Body of pancreas (tissue), 4 donors: ENCODE data around the gene AJM1. TPM values are rescaled to one million over a fixed set of nuclear protein-coding genes. Genes with fewer than 3 reads are reported as not detected.

Experiments used
- ATAC-seq: fragments of 150-250 bp; one replicate; pipeline ENCODE4 v1.9.1; 2016
- DNase-seq, 4 donors: peaks; one replicate each; pipeline ENCODE4 v3.0.0-alpha.2; 2019
- H3K27ac ChIP-seq, 4 donors: fragments of 200-600 bp; sonication (generic); 1 replicate in 3 of 4; 2 replicates in 1 of 4; pipeline versions ENCODE4 v1.5.1 to v1.6.1; 2016 to 2019; ENCODE audit warnings: mild to moderate bottlenecking in 1 of 4, mixed read lengths in 1 of 4, moderate library complexity in 1 of 4
- H3K27me3 ChIP-seq, 2 donors: fragments of 200-600 bp; sonication (generic); one replicate each; pipeline ENCODE4 v1.6.0; 2016; ENCODE audit warnings: mild to moderate bottlenecking in 1 of 2
- H3K36me3 ChIP-seq, 2 donors: fragments of 200-600 bp; sonication (generic); replicated peaks in 1 of 2; 2 replicates each; pipeline ENCODE4 v1.5.1; 2016; ENCODE audit warnings: low read depth in 2 of 2; ENCODE audit not compliant: insufficient read depth in 1 of 2
- H3K4me1 ChIP-seq: fragments of 200-600 bp; sonication (generic); one replicate; pipeline ENCODE4 v1.6.0; 2016
- H3K4me3 ChIP-seq, 2 donors: fragments of 200-600 bp; sonication (generic); 1 replicate in 1 of 2; 2 replicates in 1 of 2; pipeline ENCODE4 v1.5.1; 2016 to 2019
- H3K9me3 ChIP-seq, 3 donors: fragments of 200-600 bp; sonication (generic); 1 replicate in 2 of 3; 2 replicates in 1 of 3; pipeline ENCODE4 v1.5.1; 2016
- POLR2A ChIP-seq, 3 donors: fragments of 450-650 bp; IDR thresholded peaks; one replicate each; pipeline ENCODE4 v1.6.1; 2016; ENCODE audit warnings: antibody characterized with exemption in 3 of 3, mild to moderate bottlenecking in 2 of 3
- WGBS, 2 donors: methylation state at CpG; one replicate each; pipeline ENCODE4 v1.1.5; 2017; 5-methylcytosine and 5-hydroxymethylcytosine counted together
- intact Hi-C: fragments of 100-400 bp; cut with DNase I; formaldehyde crosslinking; loops from one replicate; pipeline ENCODE4 v1.15.1; 2023
- total RNA-seq, 2 donors: library from RNA; depleted of rRNA; stranded (reverse); fragments of >200 nt; gene quantifications; one replicate each; pipeline ENCODE4 v1.1.0, GENCODE V29; 2016
- TF ChIP-seq, protein P1 (sequence below), 7 experiments: fragments of 450-650 bp in 4 of 7; fragments of 200-600 bp in 3 of 7; sonication (generic) in 3 of 7; IDR thresholded peaks; one replicate each; pipeline ENCODE4 v1.5.1; 2016 to 2019; ENCODE audit warnings: antibody characterized with exemption in 7 of 7

AJM1 gene
- total RNA-seq, 2 donors from 2014 or later = 5.2 to 13.2 TPM

- peaks cover 10 to 15% of the 10 kb centered on the region in 2 donors for H3K36me3 ChIP-seq
- H3K4me3 ChIP-seq = no peak overlapping the region
- H3K27ac ChIP-seq = peak overlapping the region; percentile 74 to 86 (median 78)
- intact Hi-C loops = loop anchor here (10.0 kb wide), 1 partner anchor 87 kb away; the partner anchor contains the start of genes C8G and FBXW5
- H3K27me3 ChIP-seq = no peaks in the 10 kb centered on the region
- no peaks in the 10 kb centered on the region for H3K9me3 ChIP-seq
- peak; percentile 72 to 88 (median 82) for DNase-seq
- peaks cover 62% of the 10 kb centered on the region for H3K4me1 ChIP-seq
- 29% methylated on average over 27 of the region's 29 CpGs; no CpG with 5 or more reads in 1 of the 2 donors for WGBS, 2 donors
- TF ChIP-seq, protein P1, sequence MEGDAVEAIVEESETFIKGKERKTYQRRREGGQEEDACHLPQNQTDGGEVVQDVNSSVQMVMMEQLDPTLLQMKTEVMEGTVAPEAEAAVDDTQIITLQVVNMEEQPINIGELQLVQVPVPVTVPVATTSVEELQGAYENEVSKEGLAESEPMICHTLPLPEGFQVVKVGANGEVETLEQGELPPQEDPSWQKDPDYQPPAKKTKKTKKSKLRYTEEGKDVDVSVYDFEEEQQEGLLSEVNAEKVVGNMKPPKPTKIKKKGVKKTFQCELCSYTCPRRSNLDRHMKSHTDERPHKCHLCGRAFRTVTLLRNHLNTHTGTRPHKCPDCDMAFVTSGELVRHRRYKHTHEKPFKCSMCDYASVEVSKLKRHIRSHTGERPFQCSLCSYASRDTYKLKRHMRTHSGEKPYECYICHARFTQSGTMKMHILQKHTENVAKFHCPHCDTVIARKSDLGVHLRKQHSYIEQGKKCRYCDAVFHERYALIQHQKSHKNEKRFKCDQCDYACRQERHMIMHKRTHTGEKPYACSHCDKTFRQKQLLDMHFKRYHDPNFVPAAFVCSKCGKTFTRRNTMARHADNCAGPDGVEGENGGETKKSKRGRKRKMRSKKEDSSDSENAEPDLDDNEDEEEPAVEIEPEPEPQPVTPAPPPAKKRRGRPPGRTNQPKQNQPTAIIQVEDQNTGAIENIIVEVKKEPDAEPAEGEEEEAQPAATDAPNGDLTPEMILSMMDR (IDR thresholded peaks at IDR 0.05) = peak in 4 of 7 experiments; percentile 13 to 43 (median 24)
- no peak for TF ChIP-seq POLR2A (IDR thresholded peaks at IDR 0.05)
- peak; percentile 57 for ATAC-seq
Measured at GRCh38 chr9:136857581-136858412, 15.5 kb downstream of the AJM1 start.

DNA sequence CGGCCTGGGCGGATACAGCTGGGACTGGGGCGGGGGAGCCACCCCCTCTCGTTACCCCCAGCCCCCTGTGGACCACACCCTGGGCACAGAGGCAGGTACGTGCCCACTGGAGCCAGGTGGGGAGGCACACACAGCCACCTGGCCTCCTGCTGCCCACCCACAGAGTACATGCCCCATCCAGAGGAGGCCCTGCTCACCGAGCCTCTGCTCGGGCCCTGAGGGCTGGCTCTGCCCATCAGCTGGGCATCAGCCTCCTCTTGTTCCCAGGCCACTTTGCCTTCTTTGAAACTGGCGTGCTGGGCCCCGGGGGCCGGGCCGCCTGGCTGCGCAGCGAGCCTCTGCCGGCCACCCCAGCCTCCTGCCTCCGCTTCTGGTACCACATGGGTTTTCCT lies 16.2 kb downstream of the AJM1 start:
- Histone ChIP-seq H3K27ac (peak overlapping the region; percentile 74 to 86 (median 78)), H3K27me3 (no peaks in the 10 kb centered on the region), H3K9me3 (no peaks in the 10 kb centered on the region), H3K4me1 (peaks cover 68% of the 10 kb centered on the region), H3K4me3 (no peak overlapping the region), H3K36me3 (peaks cover 15 to 21% of the 10 kb centered on the region in 2 donors)
- DNase-seq (peak in 1 of 4 donors; percentile 20), ATAC-seq (no peak)
- WGBS, 2 donors = 20 to 68% methylated on average over 1 to 13 of the region's 15 CpGs
- TF ChIP-seq, protein P1 (IDR thresholded peaks at IDR 0.05) = no peak
- TF ChIP-seq POLR2A (IDR thresholded peaks at IDR 0.05) = no peak
- intact Hi-C loops = loop anchor here (10.0 kb wide), 1 partner anchor 86 kb away; the partner anchor contains the start of genes C8G and FBXW5

DNA sequence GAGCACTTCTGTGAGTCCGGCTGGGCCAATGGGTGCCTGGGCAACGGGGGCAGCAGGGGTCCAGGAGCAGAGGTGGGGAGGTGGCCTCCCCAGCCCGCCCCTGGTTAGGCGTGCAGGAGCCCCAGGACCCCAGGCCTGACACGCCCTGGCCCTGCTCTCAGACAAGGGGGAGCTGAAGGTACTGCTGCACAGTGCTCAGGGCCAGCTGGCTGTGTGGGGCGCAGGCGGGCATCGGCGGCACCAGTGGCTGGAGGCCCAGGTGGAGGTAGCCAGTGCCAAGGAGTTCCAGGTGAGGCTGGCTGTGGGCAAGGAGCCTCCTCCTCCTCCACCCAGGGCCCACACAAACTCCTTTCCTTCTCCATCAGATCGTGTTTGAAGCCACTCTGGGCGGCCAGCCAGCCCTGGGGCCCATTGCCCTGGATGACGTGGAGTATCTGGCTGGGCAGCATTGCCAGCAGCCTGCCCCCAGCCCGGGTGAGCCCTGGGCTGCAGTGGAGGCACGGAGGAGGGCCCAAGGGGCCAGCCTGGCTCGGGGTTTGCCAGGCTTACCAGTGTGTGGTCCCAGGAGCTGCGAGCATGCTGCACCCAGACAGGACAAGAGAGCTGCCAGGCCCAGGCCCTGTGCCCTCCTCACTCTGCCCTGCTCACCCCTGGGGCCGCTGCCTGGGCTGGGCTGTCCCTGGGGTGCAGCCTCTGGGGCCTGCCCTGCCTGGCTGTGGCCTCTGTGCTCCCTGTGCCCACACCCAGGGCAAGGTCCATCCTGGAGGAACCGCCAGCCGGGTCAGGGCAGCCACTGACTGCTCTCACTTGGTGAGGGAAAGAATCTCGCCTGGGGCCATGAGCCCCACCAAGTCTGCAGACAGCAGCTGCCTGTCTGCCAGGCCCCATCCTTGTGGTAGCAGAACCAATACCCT lies 16.8 kb downstream of the AJM1 start:
- Histone ChIP-seq H3K36me3 (peaks cover 15 to 21% of the 10 kb centered on the region in 2 donors), H3K4me1 (peaks cover 72% of the 10 kb centered on the region), H3K9me3 (no peaks in the 10 kb centered on the region), H3K27ac (peak overlapping the region; percentile 74 to 86 (median 78)), H3K4me3 (no peak overlapping the region), H3K27me3 (no peaks in the 10 kb centered on the region)
- TF ChIP-seq, protein P1 (IDR thresholded peaks at IDR 0.05) = no peak
- TF ChIP-seq POLR2A (IDR thresholded peaks at IDR 0.05) = peak in 1 of 3 donors; percentile 9
- DNase-seq = peak; percentile 90 to 97 (median 93)
- ATAC-seq = peak; percentile 79
- WGBS, 2 donors = 0 to 36% methylated on average over 3 to 20 of the region's 20 CpGs
- intact Hi-C loops = loop anchor here (10.0 kb wide), 1 partner anchor 86 kb away; the partner anchor contains the start of genes C8G and FBXW5

DNA sequence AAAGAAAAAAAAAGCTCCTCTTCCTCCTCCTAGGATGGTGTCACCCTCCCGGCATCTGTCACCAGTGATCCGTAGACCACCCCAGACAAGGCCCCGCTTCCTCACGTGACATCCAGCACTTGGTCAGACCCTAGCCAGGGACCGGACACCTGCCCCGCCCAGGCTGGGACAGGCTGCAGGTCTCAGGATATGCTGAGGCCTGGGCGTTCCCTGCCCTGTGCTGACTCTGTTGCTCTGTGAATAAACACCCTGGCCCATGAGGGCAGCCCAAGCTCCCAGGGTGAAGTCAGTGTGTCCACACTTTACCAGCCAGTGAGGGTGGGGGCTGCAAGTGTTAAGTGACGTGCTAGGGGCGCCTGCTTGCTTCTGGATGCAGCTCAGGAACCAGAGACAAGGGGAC lies 18.3 kb downstream of the AJM1 start:
- 88 to 93% methylated on average over 9 of the region's 9 CpGs for WGBS, 2 donors
- intact Hi-C loops = no loop called here
- Histone ChIP-seq H3K9me3 (no peaks in the 10 kb centered on the region), H3K27ac (peak overlapping the region in 2 of 4 donors; percentile 29 to 78), H3K4me3 (no peak overlapping the region), H3K4me1 (peaks cover 87% of the 10 kb centered on the region), H3K36me3 (peaks cover 15 to 21% of the 10 kb centered on the region in 2 donors), H3K27me3 (no peaks in the 10 kb centered on the region)
- TF ChIP-seq, protein P1 (IDR thresholded peaks at IDR 0.05) = no peak
- TF ChIP-seq POLR2A (IDR thresholded peaks at IDR 0.05) = no peak
- ATAC-seq (no peak), DNase-seq (peak in 1 of 4 donors; percentile 20)
